HT-29 (cell line): ENCODE data around the gene NTNG2. TPM values are rescaled to one million over a fixed set of nuclear protein-coding genes. Genes with fewer than 3 reads are reported as not detected.
A peak's percentile ranks its signal among the peaks of the same experiment; 100 is the strongest.
"Not testable (repeated sequence)": the region's sequence is repeated elsewhere in the genome, so short reads cannot be mapped to it uniquely, and the experiment has no call there.

Source experiments
- DNase-seq: peaks from one replicate; pipeline ENCODE4 v3.0.0-alpha.2; 2015; ENCODE audit warnings: low spot score
- total RNA-seq: library from RNA; depleted of rRNA; stranded (reverse); fragments of >200 nt; shearing (Covaris generic); gene quantifications from 2 replicates; pipeline ENCODE4 v1.2.3, GENCODE V29; 2014; rRNA removed

Gene NTNG2, protein sequence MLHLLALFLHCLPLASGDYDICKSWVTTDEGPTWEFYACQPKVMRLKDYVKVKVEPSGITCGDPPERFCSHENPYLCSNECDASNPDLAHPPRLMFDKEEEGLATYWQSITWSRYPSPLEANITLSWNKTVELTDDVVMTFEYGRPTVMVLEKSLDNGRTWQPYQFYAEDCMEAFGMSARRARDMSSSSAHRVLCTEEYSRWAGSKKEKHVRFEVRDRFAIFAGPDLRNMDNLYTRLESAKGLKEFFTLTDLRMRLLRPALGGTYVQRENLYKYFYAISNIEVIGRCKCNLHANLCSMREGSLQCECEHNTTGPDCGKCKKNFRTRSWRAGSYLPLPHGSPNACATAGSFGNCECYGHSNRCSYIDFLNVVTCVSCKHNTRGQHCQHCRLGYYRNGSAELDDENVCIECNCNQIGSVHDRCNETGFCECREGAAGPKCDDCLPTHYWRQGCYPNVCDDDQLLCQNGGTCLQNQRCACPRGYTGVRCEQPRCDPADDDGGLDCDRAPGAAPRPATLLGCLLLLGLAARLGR
- not detected in 2 replicates for total RNA-seq

DNA sequence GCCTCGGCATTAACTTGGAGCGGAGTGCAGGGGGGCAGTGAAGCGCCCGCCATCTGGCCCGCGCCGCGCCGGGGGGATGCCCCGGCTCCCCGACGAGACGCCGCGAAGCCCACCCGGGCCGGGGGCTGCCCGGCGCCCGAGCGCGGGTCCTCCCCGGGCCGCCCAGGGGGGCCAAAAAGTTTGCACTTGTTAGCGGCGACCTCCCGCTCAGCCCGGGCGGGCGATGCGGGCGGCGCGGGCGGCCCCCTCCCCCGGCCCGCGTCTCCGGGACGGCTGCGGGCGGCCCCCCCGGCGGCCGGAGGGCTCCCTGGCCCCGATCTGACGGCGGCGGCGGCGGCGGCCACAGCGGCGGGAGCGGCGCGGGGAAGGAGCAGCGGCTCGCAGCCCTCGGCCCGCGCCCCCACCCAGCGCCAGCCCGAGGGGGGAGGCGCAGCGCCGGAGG is at the start of gene NTNG2:
NTNG2 (plus strand) TSS at position 316 of the 442 bp plus-strand sequence. CDS start 4,774 bp downstream, outside the sequence.
- DNase-seq: no peak

DNA sequence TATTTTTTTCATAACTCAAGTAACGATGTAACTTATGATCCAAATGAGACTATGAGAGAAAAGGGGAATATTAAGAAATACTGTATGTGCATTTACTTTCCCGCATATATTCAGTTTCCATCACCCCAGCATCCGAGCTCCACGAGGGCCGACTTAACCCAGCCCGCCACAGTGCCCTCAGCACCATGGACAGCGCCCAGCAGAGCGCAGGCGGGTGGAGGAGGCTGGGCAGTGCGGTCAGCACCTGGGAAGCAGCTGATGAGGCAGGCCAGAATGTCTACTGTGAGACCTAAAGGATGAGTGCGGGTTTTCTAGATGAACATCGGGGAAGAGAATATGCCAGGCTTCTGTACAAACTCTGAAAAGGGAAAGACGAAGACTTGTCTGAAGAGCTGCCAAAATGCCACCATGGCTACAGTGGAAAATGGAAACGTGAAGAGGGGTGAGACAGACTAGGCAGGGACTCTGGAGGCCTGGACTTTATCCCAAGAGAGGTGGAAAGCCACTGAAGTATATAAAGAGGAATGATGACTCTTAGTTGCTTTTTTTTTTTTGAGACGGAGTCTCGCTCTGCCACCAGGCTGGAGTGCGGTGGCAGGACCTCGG is 47.7 kb upstream of the NTNG2 start:
- DNase-seq: peak; percentile 14

DNA sequence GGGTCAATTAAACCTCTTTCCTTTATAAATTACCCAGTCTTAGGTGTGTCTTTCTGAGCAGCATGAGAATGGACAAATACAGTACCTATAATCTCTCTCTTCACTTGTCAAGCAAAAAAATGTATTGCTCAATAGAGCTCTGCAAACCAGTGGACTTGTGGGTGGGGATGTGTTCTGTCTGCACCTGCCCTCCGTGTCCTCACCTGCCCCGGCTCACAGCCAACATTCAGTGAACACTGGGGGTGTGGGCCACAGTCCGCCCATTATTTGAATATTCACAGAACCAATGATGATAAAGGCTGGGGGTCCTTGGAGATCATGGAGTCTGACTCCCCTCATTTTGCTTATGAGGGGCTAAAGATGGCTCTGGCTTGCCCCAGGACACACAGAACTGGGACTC is 45.3 kb upstream of the NTNG2 start:
- DNase-seq: no peak

GRCh38 chr9:132117694-132118093 is 44.2 kb upstream of the NTNG2 start:
- no peak for DNase-seq

DNA sequence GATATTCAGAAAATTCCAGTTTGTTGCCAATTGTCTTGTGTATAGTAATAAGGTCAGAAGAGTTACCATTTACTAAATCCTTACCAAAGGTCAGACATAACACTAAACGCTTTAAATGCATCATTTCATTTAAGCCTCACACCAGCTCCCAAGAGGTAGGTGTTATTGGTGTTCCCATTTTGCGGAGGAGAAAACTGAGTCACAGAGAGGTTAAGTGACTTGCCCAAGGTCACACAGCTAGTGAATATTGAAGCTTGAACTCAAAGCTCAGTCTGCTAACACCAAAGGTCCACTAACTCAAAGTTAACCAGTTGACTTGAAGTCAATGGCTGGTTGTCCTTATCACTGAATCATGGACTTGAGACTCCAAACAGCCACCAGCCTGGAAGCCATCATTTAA is 40.8 kb upstream of the NTNG2 start:
- DNase-seq: no peak

- no peak for DNase-seq
These were observed 37.1 kb upstream of the NTNG2 start for GRCh38 chr9:132124800-132125199.

- DNase-seq: no peak
These were observed 36.5 kb upstream of the NTNG2 start for GRCh38 chr9:132125361-132125760.

- DNase-seq: no peak
These were observed 35.7 kb upstream of the NTNG2 start for GRCh38 chr9:132125944-132126679.

GRCh38 chr9:132126680-132127236 is 35.1 kb upstream of the NTNG2 start:
- DNase-seq: no peak

DNA sequence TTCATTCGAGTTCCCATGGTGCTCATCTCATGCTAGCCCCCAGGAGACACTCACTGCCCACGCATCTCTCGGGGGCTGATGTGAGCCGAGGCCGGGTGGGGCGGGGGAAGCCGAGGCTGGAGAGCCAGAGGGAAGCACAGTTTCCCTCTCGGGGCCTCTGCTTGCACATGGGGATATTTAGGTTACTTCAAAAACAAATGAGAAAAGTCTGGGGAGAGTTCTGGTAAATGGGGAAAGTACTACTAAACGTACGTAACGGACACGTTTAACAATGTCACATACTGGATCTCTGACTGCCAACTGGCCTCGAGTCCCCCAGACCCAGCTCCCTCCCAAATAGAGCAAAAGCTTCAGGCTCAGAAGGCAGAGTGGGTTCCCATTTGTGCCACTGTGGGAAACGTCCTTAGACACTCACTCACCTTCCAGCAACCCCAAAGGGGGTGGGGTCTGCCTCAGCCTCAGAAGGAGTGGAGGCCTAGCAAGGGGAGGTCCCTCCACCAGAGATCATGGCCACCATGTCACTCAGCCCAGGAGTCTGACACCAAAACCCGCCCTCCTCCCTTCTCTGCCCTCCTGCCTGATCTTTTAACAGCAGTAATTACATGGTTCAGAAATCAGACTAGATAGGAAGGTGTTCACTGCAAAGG is 33.8 kb upstream of the NTNG2 start:
- DNase-seq: no peak

GRCh38 chr9:132129535-132129934 is 32.3 kb upstream of the NTNG2 start:
- no peak for DNase-seq

- not testable (repeated sequence) for DNase-seq
These were observed 27.8 kb upstream of the NTNG2 start for GRCh38 chr9:132134085-132134484.

DNA sequence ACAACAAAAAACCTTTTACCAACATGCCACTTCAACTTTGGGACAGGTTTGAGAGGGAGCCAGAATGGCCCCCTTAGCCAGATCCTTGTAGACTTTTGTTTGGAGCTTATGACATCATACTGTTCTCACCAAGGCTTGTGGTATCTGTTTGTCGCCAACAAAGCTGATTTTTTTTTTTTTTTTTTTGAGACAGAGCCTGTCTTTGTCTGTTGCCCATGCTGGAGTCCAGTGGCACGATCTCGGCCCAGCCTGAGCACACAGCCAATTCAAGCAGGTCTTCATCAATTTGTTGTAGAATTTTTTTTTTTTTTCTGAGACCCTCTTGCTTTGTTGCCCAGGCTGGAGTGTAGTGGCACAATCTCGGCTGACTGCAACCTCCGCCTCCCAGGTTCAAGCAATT is 26.4 kb upstream of the NTNG2 start:
- no peak for DNase-seq

DNA sequence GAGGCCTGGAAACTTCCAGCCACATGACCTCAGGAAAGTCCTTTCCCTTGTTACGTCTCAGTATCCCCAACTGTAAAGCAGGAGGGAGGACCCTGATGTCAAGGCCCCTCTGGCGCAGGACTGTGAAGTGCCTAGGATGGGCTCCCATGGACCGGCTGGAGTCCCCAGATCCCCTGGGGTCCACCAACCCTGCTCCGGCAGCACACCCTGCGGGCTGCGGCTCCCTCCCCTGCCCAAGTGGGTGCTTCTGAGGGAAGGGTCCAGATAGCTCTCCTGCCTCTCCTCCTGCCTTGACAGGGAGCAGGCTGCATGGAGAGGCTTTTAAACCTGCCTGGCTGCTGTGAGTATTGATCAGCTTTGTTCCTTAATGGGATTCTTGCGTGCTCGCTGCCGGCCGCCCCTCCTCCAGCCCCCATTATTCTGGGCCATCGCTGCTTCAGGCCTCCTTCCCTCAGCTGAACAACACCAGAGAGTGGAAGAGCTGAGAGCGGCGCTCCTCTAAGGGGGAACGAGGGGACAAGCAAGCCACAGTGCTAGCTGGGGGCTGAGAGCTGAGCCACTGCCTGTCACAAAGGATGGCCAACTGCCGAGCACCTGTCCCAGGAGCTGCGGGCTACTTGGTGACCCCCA is 25.6 kb upstream of the NTNG2 start:
- DNase-seq: no peak

GRCh38 chr9:132141344-132141947 is 20.4 kb upstream of the NTNG2 start:
- DNase-seq: no peak

GRCh38 chr9:132141948-132142594 is 19.8 kb upstream of the NTNG2 start:
- no peak for DNase-seq

GRCh38 chr9:132142924-132143323 is 18.9 kb upstream of the NTNG2 start:
- DNase-seq: no peak

DNA sequence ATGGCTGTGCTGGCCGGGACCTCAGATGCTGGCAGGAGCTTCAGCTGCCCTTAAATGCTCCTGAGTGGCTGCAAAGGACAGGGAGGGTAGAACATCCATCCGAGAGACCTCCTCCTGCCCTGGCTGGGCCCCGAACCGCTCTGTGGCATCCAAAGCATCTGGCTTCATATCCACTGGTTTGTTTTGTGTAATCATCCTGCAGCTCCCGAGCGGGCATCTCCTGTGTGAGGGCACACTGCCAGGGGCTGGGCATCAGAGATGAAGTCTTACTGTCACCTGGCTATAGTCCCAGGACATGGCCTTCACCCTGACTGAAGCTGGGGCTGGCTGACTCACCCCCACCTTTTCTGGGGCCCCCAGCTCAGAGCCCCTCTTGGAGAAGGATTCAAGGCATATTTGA is 18.5 kb upstream of the NTNG2 start:
- no peak for DNase-seq

DNA sequence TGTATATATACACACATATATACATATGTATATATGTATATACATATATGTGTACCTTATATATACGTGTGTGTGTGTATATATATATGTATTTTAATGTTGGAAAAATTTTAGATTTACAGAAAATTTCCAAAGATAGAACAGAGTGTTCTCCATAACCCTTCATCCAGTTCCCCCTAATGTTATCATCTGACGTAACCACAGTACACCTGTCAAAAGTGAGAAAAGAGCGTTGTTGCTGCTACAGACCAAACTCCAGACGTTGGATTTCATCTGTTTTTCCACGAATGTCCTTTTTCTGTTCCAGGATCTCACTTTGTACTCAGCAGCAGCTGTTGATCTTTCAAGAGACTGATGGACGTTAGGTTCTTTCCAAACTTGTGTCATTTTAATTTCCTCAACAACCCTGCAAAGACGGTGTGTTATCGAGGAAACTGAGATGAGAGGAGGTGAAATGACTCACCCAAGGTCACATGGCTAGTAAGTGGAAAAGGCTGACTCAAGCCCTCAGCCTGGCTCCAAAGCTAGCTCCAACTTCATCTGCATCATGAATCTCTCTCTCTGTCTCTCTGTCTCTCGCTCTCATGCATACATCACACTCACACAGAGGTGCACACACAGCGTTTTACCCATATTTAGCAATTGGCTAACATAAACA is 17.0 kb upstream of the NTNG2 start:
- DNase-seq: no peak
